PC-3 (cell line): ENCODE results near the gene POLR2L. TPM values are rescaled to one million over a fixed set of nuclear protein-coding genes. Genes with fewer than 3 reads are reported as not detected.

ENCODE experiments used
- ATAC-seq: fragments of 200-7000 bp; cut with Tn5 transposase; 2 replicates; pipeline ENCODE4 v1.9.1; 2020; ENCODE audit warnings: mild to moderate bottlenecking, moderate library complexity
- BruUV-seq: library from RNA; stranded (reverse); fragments of 400-500 nt; replicated peaks from 2 replicates; lab custom pipeline; 2021; lab: Mats Ljungman, UMichigan
- CTCF ChIA-PET: fragments of 300-600 bp; sonication (Branson Sonifier 250); formaldehyde crosslinking; loops from one replicate; lab custom pipeline; 2022; ENCODE audit warnings: antibody characterized with exemption; lab: Charles Lee
- POLR2A ChIA-PET: fragments of 300-600 bp; sonication (Branson Sonifier 250); formaldehyde crosslinking; loops from one replicate; lab custom pipeline; 2022; ENCODE audit warnings: antibody characterized with exemption; ENCODE audit not compliant: unreplicated experiment; lab: Charles Lee
- DNase-seq: peaks from one replicate; pipeline ENCODE4 v3.0.0-alpha.2; 2015
- H2AFZ ChIP-seq: fragments of 300-600 bp; sonication (generic); 2 replicates; pipeline ENCODE4 v1.6.0; 2016; ENCODE audit warnings: antibody characterized with exemption, low read length
- H3F3A ChIP-seq: fragments of 300-600 bp; sonication (generic); one replicate; pipeline ENCODE4 v1.6.0; 2017; ENCODE audit warnings: antibody characterized with exemption, low read length, control low read depth, mild to moderate bottlenecking; ENCODE audit not compliant: unreplicated experiment
- H3K27ac ChIP-seq: fragments of 300-600 bp; sonication (generic); 2 replicates; pipeline ENCODE4 v1.5.1; 2016; ENCODE audit warnings: mild to moderate bottlenecking, low read length
- H3K27me3 ChIP-seq: fragments of 300-600 bp; sonication (generic); 2 replicates; pipeline ENCODE4 v1.6.1; 2016; ENCODE audit warnings: low read length, mixed read lengths
- H3K36me3 ChIP-seq: fragments of 300-600 bp; sonication (generic); 2 replicates; pipeline ENCODE4 v1.6.1; 2016; ENCODE audit warnings: low read depth, mixed run types, low read length, mixed read lengths
- H3K4me1 ChIP-seq: fragments of 300-600 bp; sonication (generic); 2 replicates; pipeline ENCODE4 v1.5.1; 2016; ENCODE audit warnings: low read length; ENCODE audit not compliant: insufficient read depth
- H3K4me2 ChIP-seq: fragments of 300-600 bp; sonication (generic); 2 replicates; pipeline ENCODE4 v1.6.0; 2016; ENCODE audit warnings: low read length
- H3K4me3 ChIP-seq: fragments of 300-600 bp; sonication (generic); 2 replicates; pipeline ENCODE4 v1.5.1; 2016; ENCODE audit warnings: mild to moderate bottlenecking, low read length, mixed read lengths
- H3K79me2 ChIP-seq: fragments of 300-600 bp; sonication (generic); 2 replicates; pipeline ENCODE4 v1.6.1; 2017; ENCODE audit warnings: low read length, mixed read lengths
- H3K9ac ChIP-seq: fragments of 300-600 bp; sonication (generic); 2 replicates; pipeline ENCODE4 v1.6.0; 2016; ENCODE audit warnings: mild to moderate bottlenecking, low read length
- H3K9me2 ChIP-seq: fragments of 300-600 bp; sonication (generic); replicated peaks from 2 replicates; pipeline ENCODE4 v1.6.1; 2016; ENCODE audit warnings: mixed run types, low read length, mixed read lengths
- H3K9me3 ChIP-seq: fragments of 300-600 bp; sonication (generic); 2 replicates; pipeline ENCODE4 v1.6.1; 2016; ENCODE audit warnings: low read length, mixed read lengths
- H4K20me1 ChIP-seq: fragments of 300-600 bp; sonication (generic); 2 replicates; pipeline ENCODE4 v1.6.1; 2016; ENCODE audit warnings: low read length, mixed read lengths
- CTCF ChIP-seq: fragments of 300-600 bp; sonication (generic); conservative IDR thresholded peaks from 2 replicates; pipeline ENCODE4 v1.5.1; 2017; ENCODE audit warnings: antibody characterized with exemption, low read depth, mild to moderate bottlenecking, low read length
- EZH2 ChIP-seq: fragments of 300-600 bp; sonication (generic); IDR thresholded peaks from one replicate; pipeline ENCODE4 v1.6.1; 2017; ENCODE audit warnings: antibody characterized with exemption, mild to moderate bottlenecking, low read length; ENCODE audit not compliant: unreplicated experiment
- EZH2phosphoT487 ChIP-seq: fragments of 300-600 bp; sonication (generic); IDR thresholded peaks from 2 replicates; pipeline ENCODE4 v1.6.1; 2018; ENCODE audit warnings: mild to moderate bottlenecking, antibody characterized with exemption, low read length, borderline replicate concordance
- intact Hi-C: fragments of 100-400 bp; cut with micrococcal nuclease; formaldehyde crosslinking; loops from 2 replicates; pipeline ENCODE4 v1.9.0; 2023
- total RNA-seq: library from RNA; depleted of rRNA; stranded (reverse); fragments of >200 nt; gene quantifications from 2 replicates; pipeline ENCODE4 v1.2.3, GENCODE V29; 2014

The POLR2L gene
- total RNA-seq, 1 experiment from 2014 or later, result 1,148 TPM

GRCh38 chr11:861105-861479, 18.8 kb upstream of the POLR2L start:
- Histone ChIP-seq H2AFZ (no peak overlapping the region), H3K9me2 (no peaks in the 10 kb centered on the region), H3K36me3 (no peaks in the 10 kb centered on the region), H3F3A (no peaks in the 10 kb centered on the region), H3K4me2 (no peak overlapping the region), H3K4me3 (no peak overlapping the region), H4K20me1 (no peaks in the 10 kb centered on the region), H3K27ac (no peak overlapping the region), H3K27me3 (no peaks in the 10 kb centered on the region), H3K9me3 (no peaks in the 10 kb centered on the region), H3K4me1 (no peaks in the 10 kb centered on the region), H3K79me2 (no peaks in the 10 kb centered on the region), H3K9ac (no peak overlapping the region)
- no peak for TF ChIP-seq EZH2
- TF ChIP-seq CTCF, result no peak
- TF ChIP-seq EZH2phosphoT487, result no peak
- ATAC-seq, result no peak
- intact Hi-C loops, result no loop called here
- no peak for DNase-seq
- BruUV-seq, result no TSS peak
- CTCF ChIA-PET, result no interaction called here
- POLR2A ChIA-PET, result no interaction called here

- DNase-seq (no peak), ATAC-seq (no peak)
- no peaks in the 10 kb centered on the region for H3K9me3 ChIP-seq
- ChIA-PET CTCF (no interaction called here), POLR2A (no interaction called here)
- no peaks in the 10 kb centered on the region for H3K4me1 ChIP-seq
- TF ChIP-seq CTCF (no peak), EZH2phosphoT487 (no peak), EZH2 (no peak)
- H3K4me2 ChIP-seq, result no peak overlapping the region
- H3K9me2 ChIP-seq, result no peaks in the 10 kb centered on the region
- H3K27ac ChIP-seq, result no peak overlapping the region
- no peaks in the 10 kb centered on the region for H3F3A ChIP-seq
- intact Hi-C loops, result no loop called here
- no peaks in the 10 kb centered on the region for H4K20me1 ChIP-seq
- BruUV-seq, result no TSS peak
- no peaks in the 10 kb centered on the region for H3K36me3 ChIP-seq
- no peaks in the 10 kb centered on the region for H3K27me3 ChIP-seq
- no peak overlapping the region for H3K4me3 ChIP-seq
- H2AFZ ChIP-seq, result no peak overlapping the region
- H3K9ac ChIP-seq, result no peak overlapping the region
- H3K79me2 ChIP-seq, result no peaks in the 10 kb centered on the region
These were observed 18.1 kb upstream of the POLR2L start for GRCh38 chr11:860234-861104.
